ENCODE results near the gene GDF15. TPM values are rescaled to one million over a fixed set of nuclear protein-coding genes. Genes with fewer than 3 reads are reported as not detected.

The GDF15 gene
- total and polyA plus RNA-seq, 4 experiments from 2014 or later = 1.2 TPM; not detected in 2

DNA sequence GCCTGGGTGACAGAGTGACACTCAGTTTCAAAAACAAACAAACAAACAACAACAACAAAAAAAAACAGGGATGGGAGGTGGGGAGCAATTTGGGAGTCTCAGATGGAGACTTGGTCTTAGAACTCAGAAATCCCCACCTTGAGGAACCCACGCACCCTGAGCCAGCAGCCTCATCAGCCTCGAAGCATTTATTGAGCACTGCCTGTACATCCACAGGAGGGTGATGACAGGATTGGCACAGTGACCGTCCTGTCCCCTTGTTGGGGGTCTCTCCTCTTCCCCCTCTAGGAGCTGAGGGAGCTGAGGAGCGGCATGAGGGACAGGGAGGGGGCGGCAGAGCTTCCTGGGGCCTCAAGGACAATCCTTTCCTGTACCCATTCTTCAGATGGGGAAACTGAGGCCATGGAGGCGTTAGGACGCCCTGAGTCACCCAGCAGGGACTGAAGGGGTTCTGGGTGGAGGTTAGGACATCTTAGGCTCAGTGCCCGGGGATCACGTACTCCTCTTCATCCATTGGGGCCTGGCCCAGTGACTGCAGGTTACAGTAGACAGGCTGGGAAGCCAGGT lies 5.6 kb downstream of the GDF15 start:
- Histone ChIP-seq H3K27me3 (ENCODE audit: insufficient read depth, low read length) (peaks cover 14% of the 10 kb centered on the region), H3K4me3 (ENCODE audit: low read length in 2 of 2) (no peak overlapping the region), H3K9me3 (ENCODE audit: control insufficient read depth in 1 of 2, low read length in 2 of 2) (no peaks in the 10 kb centered on the region), H3K36me3 (ENCODE audit: insufficient read depth, low read length) (no peaks in the 10 kb centered on the region), H3K27ac (ENCODE audit: low read depth, low read length) (no peak overlapping the region), H3K4me1 (ENCODE audit: insufficient read depth, low read length) (peaks cover 7% of the 10 kb centered on the region)
- H3K27ac Mint-ChIP-seq = peak overlapping the region in 1 of 7 donors; percentile 38
- no peak overlapping the region for H3K4me3 Mint-ChIP-seq
- H3K9me3 Mint-ChIP-seq = no peaks in the 10 kb centered on the region
- DNase-seq = no peak
- ChIA-PET CTCF (ENCODE audit: partially characterized antibody) (interaction anchor here (5.4 kb wide), 1 partner anchor 20 kb away, joined by 92 read pairs; no protein-coding TSS in a partner anchor), POLR2A (ENCODE audit: partially characterized antibody) (no interaction called here)
- intact Hi-C loops (cut with micrococcal nuclease) = no loop called here
- H3K4me1 Mint-ChIP-seq = peaks cover 2 to 14% (median 6%) of the 10 kb centered on the region in 4 donors
- peaks cover 7 to 12% of the 10 kb centered on the region in 2 donors for H3K27me3 Mint-ChIP-seq
- H3K36me3 Mint-ChIP-seq = no peaks in the 10 kb centered on the region

DNA sequence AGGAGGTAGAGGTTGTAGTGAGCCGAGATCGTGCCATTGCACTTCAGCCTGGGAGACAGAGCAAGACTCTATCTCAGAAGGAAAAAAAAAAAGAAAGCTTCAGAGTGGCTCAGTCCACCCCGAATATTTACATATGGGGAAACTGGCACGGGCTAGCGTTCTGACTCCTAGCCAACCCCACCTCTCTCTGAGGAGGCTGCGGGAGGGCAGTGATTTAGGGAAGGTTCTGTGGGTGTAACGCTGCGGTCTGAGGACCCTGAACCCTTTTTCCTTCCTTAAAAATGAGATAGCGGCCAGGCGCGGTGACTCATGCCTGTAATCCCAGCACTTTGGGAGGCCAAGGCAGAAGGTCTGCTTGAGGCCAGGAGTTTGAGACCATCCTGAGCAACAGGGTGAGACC lies 6.5 kb downstream of the GDF15 start:
- Histone ChIP-seq H3K27me3 (ENCODE audit: insufficient read depth, low read length) (peaks cover 6% of the 10 kb centered on the region), H3K4me3 (ENCODE audit: low read length in 2 of 2) (no peak overlapping the region), H3K27ac (ENCODE audit: low read depth, low read length) (no peak overlapping the region), H3K9me3 (ENCODE audit: control insufficient read depth in 1 of 2, low read length in 2 of 2) (no peaks in the 10 kb centered on the region), H3K36me3 (ENCODE audit: insufficient read depth, low read length) (no peaks in the 10 kb centered on the region), H3K4me1 (ENCODE audit: insufficient read depth, low read length) (peaks cover 11% of the 10 kb centered on the region)
- no peak overlapping the region for H3K4me3 Mint-ChIP-seq
- H3K27ac Mint-ChIP-seq = no peak overlapping the region
- POLR2A ChIA-PET (ENCODE audit: partially characterized antibody) = no interaction called here
- H3K27me3 Mint-ChIP-seq = peaks cover 6 to 9% of the 10 kb centered on the region in 2 donors
- CTCF ChIA-PET (ENCODE audit: partially characterized antibody) = interaction anchor here (1.6 to 5.4 kb wide), 2 partner anchors 20 to 113 kb away, joined by 4 to 92 read pairs; no protein-coding TSS in a partner anchor
- H3K4me1 Mint-ChIP-seq = peaks cover 2 to 13% (median 5%) of the 10 kb centered on the region in 4 donors
- intact Hi-C loops (cut with micrococcal nuclease) = no loop called here
- no peak for DNase-seq
- no peaks in the 10 kb centered on the region for H3K9me3 Mint-ChIP-seq
- H3K36me3 Mint-ChIP-seq = no peaks in the 10 kb centered on the region

DNA sequence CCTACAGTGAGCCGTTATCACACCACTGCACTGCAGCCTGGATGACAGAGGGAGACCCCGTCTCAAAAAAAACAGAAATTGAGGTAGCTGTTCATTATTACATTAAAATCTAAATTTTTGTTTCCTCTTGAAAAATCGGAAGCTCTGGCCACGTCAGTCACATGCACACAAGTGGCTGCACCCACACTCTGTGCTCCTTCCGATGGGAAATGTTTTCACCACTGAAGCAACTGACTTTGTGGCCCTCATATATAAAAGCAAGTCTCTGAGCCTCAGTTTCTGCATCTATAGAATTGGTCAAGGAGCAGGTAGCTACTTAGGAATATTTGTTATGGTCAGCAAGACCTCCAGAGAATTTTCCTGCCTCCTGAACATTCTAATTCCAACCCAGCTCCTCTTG lies 7.0 kb downstream of the GDF15 start:
- Histone ChIP-seq H3K9me3 (ENCODE audit: control insufficient read depth in 1 of 2, low read length in 2 of 2) (no peaks in the 10 kb centered on the region), H3K4me1 (ENCODE audit: insufficient read depth, low read length) (peaks cover 11% of the 10 kb centered on the region), H3K27ac (ENCODE audit: low read depth, low read length) (no peak overlapping the region), H3K4me3 (ENCODE audit: low read length in 2 of 2) (no peak overlapping the region), H3K36me3 (ENCODE audit: insufficient read depth, low read length) (no peaks in the 10 kb centered on the region), H3K27me3 (ENCODE audit: insufficient read depth, low read length) (peaks cover 7% of the 10 kb centered on the region)
- Mint-ChIP-seq H3K27ac (no peak overlapping the region), H3K4me1 (peaks cover 0 to 8% (median 3%) of the 10 kb centered on the region in 4 donors), H3K36me3 (no peaks in the 10 kb centered on the region), H3K27me3 (peaks cover 8 to 10% of the 10 kb centered on the region in 2 donors), H3K4me3 (no peak overlapping the region), H3K9me3 (no peaks in the 10 kb centered on the region)
- ChIA-PET CTCF (ENCODE audit: partially characterized antibody) (interaction anchor here (1.4 to 1.6 kb wide), 2 partner anchors 27 to 114 kb away, joined by 4 read pairs; no protein-coding TSS in a partner anchor), POLR2A (ENCODE audit: partially characterized antibody) (no interaction called here)
- intact Hi-C loops (cut with micrococcal nuclease) = no loop called here
- DNase-seq = no peak

DNA sequence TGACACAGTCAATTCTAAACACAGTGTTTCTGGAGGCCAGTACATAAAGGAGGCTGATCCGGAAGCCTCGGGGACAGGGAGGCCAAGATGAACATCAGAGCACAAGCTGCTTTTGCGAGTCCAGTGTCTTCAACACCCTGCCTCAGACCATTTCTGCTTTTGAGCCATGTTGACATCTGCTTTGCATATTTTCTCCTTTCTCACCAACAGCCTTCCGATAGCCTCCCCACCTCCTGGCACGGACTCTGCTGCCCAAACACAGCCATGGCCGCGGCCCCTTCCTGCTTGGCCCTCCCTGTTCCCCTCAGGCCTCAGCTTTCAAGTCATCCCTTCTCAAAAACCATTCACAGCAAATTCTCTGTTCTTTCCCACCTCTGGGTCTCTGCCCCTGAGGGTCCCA lies 7.9 kb downstream of the GDF15 start:
- Histone ChIP-seq H3K4me1 (ENCODE audit: insufficient read depth, low read length) (peaks cover 8% of the 10 kb centered on the region), H3K36me3 (ENCODE audit: insufficient read depth, low read length) (no peaks in the 10 kb centered on the region), H3K4me3 (ENCODE audit: low read length in 2 of 2) (no peak overlapping the region), H3K27ac (ENCODE audit: low read depth, low read length) (no peak overlapping the region), H3K9me3 (ENCODE audit: control insufficient read depth in 1 of 2, low read length in 2 of 2) (no peaks in the 10 kb centered on the region), H3K27me3 (ENCODE audit: insufficient read depth, low read length) (peaks cover 8% of the 10 kb centered on the region)
- Mint-ChIP-seq H3K9me3 (no peaks in the 10 kb centered on the region), H3K27me3 (peaks cover 8 to 14% of the 10 kb centered on the region in 2 donors), H3K4me1 (no peaks in the 10 kb centered on the region), H3K4me3 (no peak overlapping the region), H3K27ac (no peak overlapping the region), H3K36me3 (no peaks in the 10 kb centered on the region)
- intact Hi-C loops (cut with micrococcal nuclease) = no loop called here
- DNase-seq = no peak
- POLR2A ChIA-PET (ENCODE audit: partially characterized antibody) = no interaction called here
- CTCF ChIA-PET (ENCODE audit: partially characterized antibody) = interaction anchor here (0.9 to 1.6 kb wide), 3 partner anchors 28 to 115 kb away, joined by 3 to 4 read pairs (median 4); no protein-coding TSS in a partner anchor

DNA sequence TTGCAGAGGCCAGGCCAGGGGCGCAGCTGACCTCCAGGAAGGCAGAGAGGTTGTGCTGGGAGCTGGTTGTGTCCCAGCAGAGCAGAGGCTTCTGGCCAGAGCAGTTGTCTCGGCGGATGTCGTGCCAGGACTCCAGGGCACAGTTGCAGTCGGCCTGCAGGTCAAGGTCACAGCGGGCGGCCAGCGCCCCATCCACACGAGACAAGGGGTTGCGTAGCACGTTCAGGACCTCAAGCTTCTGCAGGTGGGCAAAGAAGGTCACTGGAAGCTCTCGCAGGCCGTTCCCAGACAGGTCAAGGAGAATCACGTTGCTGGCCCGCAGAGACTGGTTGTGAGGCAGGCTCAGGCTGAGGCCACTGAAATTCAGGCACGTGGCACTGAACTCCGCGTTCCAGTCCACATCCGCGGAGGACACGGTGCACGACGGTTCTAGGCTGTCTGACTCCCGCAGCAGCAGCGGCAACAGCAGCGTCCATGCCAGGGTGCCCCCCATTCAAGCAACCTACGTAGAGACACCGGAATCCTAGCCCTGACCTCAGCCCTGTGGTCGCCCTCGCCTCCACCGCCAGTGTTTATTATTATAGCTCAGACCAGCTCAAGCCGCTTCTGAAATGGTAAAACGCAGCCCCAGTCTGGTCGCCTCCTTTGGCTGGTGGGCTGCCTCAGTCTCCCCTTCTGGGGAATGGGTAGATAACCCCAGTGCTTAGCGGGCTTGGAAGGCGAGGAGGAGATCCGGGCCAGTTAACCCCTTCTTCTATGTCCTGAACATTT lies 10.7 kb downstream of the GDF15 start:
- Mint-ChIP-seq H3K27me3 (peaks cover 8 to 14% of the 10 kb centered on the region in 2 donors), H3K4me1 (no peaks in the 10 kb centered on the region), H3K27ac (no peak overlapping the region), H3K36me3 (no peaks in the 10 kb centered on the region), H3K4me3 (peak overlapping the region in 1 of 8 donors; percentile 5), H3K9me3 (no peaks in the 10 kb centered on the region)
- Histone ChIP-seq H3K4me1 (ENCODE audit: insufficient read depth, low read length) (peaks cover 8% of the 10 kb centered on the region), H3K4me3 (ENCODE audit: low read length in 2 of 2) (no peak overlapping the region), H3K9me3 (ENCODE audit: control insufficient read depth in 1 of 2, low read length in 2 of 2) (no peaks in the 10 kb centered on the region), H3K36me3 (ENCODE audit: insufficient read depth, low read length) (no peaks in the 10 kb centered on the region), H3K27ac (ENCODE audit: low read depth, low read length) (no peak overlapping the region), H3K27me3 (ENCODE audit: insufficient read depth, low read length) (peaks cover 8% of the 10 kb centered on the region)
- intact Hi-C loops (cut with micrococcal nuclease) = no loop called here
- CTCF ChIA-PET (ENCODE audit: partially characterized antibody) = interaction anchor here (1.2 to 1.6 kb wide), 2 partner anchors 9 to 117 kb away, joined by 4 to 8 read pairs; no protein-coding TSS in a partner anchor
- DNase-seq = no peak
- POLR2A ChIA-PET (ENCODE audit: partially characterized antibody) = no interaction called here

DNA sequence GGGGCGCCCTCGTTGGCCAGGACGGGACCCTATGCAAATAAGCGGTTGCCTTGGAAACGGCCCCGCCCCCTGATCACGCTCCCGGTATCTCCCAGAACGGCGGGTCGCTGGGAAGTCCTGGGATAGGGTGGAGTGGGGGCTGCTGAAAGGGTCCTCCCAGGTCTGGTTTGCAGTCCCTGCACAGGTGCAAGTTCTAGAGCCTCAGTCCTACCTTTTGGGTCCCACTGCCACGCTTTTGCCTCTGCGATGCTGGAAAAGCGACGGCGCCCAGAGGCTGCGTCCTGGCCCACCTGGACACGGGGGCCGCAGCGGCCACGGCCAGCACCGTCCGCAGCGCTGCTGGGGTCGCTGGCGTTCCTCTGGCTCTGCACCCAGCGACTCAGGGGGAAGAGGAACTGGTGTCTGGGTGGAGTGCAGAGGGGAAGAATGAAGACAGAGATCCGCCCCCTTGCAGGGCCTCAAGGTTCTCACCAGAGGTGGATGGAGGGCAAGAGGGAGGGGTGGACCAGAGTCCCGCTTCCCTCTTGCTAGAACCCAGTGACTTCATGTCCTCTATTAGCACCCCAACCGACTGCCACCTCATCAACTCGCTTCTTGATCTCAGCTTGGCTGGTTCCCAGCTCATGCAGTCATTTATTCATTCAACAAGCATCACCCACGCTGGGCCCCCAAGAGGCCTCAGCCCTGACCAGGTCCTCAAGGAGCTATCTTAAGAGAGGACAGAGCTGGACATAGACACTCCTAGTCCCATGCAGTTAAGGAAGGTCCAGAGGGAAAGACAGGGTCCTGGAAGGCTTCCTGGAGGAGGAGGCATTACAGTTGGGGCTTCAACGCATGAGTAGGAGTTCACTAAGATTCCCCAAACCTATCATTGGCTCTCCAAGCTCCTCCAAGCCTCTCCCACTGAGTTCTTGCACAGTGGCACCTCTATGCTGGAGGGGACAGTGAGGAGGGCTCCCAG lies 11.6 kb downstream of the GDF15 start, which contains the start of gene LRRC25:
LRRC25 (minus strand) TSS at position 381 of the 961 bp plus-strand sequence. CDS start 659 bp downstream, outside the sequence.
- Mint-ChIP-seq H3K27me3 (peaks cover 8 to 14% of the 10 kb centered on the region in 2 donors), H3K4me3 (peak within 1 kb of the TSS in 2 of 8 donors; percentile 5 to 20), H3K9me3 (no peaks in the 10 kb centered on the region), H3K36me3 (no peaks in the 10 kb centered on the region), H3K27ac (no peak within 1 kb of the TSS), H3K4me1 (no peaks in the 10 kb centered on the region)
- CTCF ChIA-PET (ENCODE audit: partially characterized antibody) = interaction anchor here (0.9 to 1.6 kb wide), 3 partner anchors 9 to 12 kb away, joined by 3 to 8 read pairs (median 8); no protein-coding TSS in a partner anchor
- POLR2A ChIA-PET (ENCODE audit: partially characterized antibody) = no interaction called here
- DNase-seq = no peak
- no peaks in the 10 kb centered on the region for H3K36me3 ChIP-seq (ENCODE audit: insufficient read depth, low read length)
- H3K27me3 ChIP-seq (ENCODE audit: insufficient read depth, low read length) = peaks cover 8% of the 10 kb centered on the region
- no peaks in the 10 kb centered on the region for H3K9me3 ChIP-seq (ENCODE audit: control insufficient read depth in 1 of 2, low read length in 2 of 2)
- no peak within 1 kb of the TSS for H3K27ac ChIP-seq (ENCODE audit: low read depth, low read length)
- H3K4me3 ChIP-seq (ENCODE audit: low read length in 2 of 2) = no peak within 1 kb of the TSS
- intact Hi-C loops (cut with micrococcal nuclease) = no loop called here
- H3K4me1 ChIP-seq (ENCODE audit: insufficient read depth, low read length) = peaks cover 8% of the 10 kb centered on the region
